Endothelial cell of umbilical vein (primary cell): ENCODE data around the gene HPRT1.

Experiments
- CTCF ChIP-seq, 2 donors: IDR thresholded peaks; 1 replicate in 1 of 2; 2 replicates in 1 of 2; pipeline ENCODE4 v1.5.1; 2011; ENCODE audit warnings: low read length in 2 of 2, mild to moderate bottlenecking in 2 of 2, moderate library complexity in 2 of 2, control low read depth in 1 of 2, inconsistent platforms in 1 of 2, low read depth in 1 of 2; ENCODE audit not compliant: insufficient read depth in 1 of 2; ENCODE audit errors: extremely low read depth in 1 of 2
- EZH2 ChIP-seq: IDR thresholded peaks from 2 replicates; pipeline ENCODE4 v1.6.1; 2012; ENCODE audit warnings: borderline replicate concordance, low read depth, mild to moderate bottlenecking, moderate library complexity, low read length, inconsistent platforms; ENCODE audit not compliant: severe bottlenecking
- FOS ChIP-seq: IDR thresholded peaks from 2 replicates; pipeline ENCODE4 v1.6.1; 2011; ENCODE audit warnings: mild to moderate bottlenecking, low read length, moderate library complexity, borderline replicate concordance; ENCODE audit not compliant: insufficient read depth
- GATA2 ChIP-seq: IDR thresholded peaks from 2 replicates; pipeline ENCODE4 v1.7.0; 2011; ENCODE audit warnings: low read depth, mild to moderate bottlenecking, moderate library complexity, mixed read lengths, low read length; ENCODE audit not compliant: insufficient read length, insufficient read depth
- JUN ChIP-seq: IDR thresholded peaks from 2 replicates; pipeline ENCODE4 v1.6.1; 2011; ENCODE audit warnings: borderline replicate concordance, low read depth; ENCODE audit not compliant: insufficient read length, insufficient read depth
- MAX ChIP-seq: IDR thresholded peaks from 2 replicates; pipeline ENCODE4 v1.6.1; 2011; ENCODE audit not compliant: insufficient read depth, insufficient read length
- MYC ChIP-seq: IDR thresholded peaks from one replicate; pipeline ENCODE4 v1.6.1; 2011; ENCODE audit warnings: mild to moderate bottlenecking, low read depth, low read length
- POLR2A ChIP-seq: IDR thresholded peaks from 2 replicates; pipeline ENCODE4 v1.6.1; 2012; ENCODE audit warnings: low read depth, mild to moderate bottlenecking, control low read depth, low read length
- POLR2AphosphoS5 ChIP-seq: IDR thresholded peaks from 2 replicates; pipeline ENCODE4 v1.6.1; 2012; ENCODE audit warnings: low read depth, mild to moderate bottlenecking, control low read depth, low read length, moderate library complexity; ENCODE audit not compliant: insufficient read depth

GRCh38 chrX:134444681-134445080 is 15.3 kb upstream of the HPRT1 start:
- TF ChIP-seq EZH2 (no peak), POLR2A (no peak), MYC (no peak), CTCF (IDR thresholded peaks at IDR 0.05; ENCODE audit: extremely low read depth in 1 of 2, insufficient read depth in 1 of 2, low read depth in 1 of 2, low read length in 2 of 2) (no peak), JUN (no peak), MAX (no peak), POLR2AphosphoS5 (no peak), FOS (no peak), GATA2 (no peak)
